Activated CD8-positive, alpha-beta memory T cell treated with anti-CD3 and anti-CD28 coated beads, Interleukin-2, amount 50 U/mL, for 1 hour (primary cell): ENCODE measurements around the gene ANKRD55.

Experiments used
- DNase-seq: peaks from one replicate; pipeline ENCODE4 v3.0.0-alpha.2; 2020; ENCODE audit errors: extremely low read depth

The ANKRD55 gene

GRCh38 chr5:56077796-56078233 lies 155.3 kb downstream of the ANKRD55 start:
- DNase-seq, result no peak

DNA sequence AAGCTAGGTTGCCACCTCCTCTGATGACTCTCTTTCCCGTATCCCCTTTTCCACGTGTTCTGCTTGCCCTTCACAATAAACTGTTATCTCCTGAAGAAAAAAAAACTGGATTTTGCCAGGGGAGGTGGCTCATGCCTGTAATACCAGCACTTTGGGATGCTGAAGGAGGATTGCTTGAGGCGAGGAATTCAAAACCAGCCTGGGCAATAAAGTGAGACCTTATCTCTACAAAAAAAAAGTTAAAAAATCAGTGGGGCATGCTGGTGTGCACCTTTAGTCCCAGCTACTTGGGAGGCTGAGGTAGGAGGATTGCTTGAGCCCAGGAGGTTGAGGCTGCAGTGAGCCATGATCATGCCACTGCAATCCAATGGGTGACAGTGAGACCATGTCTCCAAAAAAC lies 156.6 kb downstream of the ANKRD55 start:
- no peak for DNase-seq

DNA sequence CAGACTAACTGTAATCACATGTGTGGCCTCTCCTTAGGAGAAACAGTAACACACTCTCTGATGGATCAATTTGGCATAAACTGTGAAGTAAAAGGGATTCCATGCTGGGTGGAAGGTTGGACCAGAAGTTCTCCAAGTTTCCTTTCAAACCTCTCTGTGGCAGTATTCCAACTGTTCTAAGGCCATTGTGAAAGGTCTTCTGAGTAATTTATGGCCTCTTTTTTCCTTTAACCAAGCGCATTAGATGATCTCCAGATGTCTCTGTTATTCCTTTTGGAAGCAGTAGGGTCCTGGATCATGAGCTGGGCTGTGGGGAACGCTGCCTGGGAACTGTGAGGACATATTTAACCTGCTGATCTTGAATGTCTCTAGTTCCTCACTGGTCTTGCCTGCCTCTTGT lies 157.8 kb downstream of the ANKRD55 start:
- no peak for DNase-seq

DNA sequence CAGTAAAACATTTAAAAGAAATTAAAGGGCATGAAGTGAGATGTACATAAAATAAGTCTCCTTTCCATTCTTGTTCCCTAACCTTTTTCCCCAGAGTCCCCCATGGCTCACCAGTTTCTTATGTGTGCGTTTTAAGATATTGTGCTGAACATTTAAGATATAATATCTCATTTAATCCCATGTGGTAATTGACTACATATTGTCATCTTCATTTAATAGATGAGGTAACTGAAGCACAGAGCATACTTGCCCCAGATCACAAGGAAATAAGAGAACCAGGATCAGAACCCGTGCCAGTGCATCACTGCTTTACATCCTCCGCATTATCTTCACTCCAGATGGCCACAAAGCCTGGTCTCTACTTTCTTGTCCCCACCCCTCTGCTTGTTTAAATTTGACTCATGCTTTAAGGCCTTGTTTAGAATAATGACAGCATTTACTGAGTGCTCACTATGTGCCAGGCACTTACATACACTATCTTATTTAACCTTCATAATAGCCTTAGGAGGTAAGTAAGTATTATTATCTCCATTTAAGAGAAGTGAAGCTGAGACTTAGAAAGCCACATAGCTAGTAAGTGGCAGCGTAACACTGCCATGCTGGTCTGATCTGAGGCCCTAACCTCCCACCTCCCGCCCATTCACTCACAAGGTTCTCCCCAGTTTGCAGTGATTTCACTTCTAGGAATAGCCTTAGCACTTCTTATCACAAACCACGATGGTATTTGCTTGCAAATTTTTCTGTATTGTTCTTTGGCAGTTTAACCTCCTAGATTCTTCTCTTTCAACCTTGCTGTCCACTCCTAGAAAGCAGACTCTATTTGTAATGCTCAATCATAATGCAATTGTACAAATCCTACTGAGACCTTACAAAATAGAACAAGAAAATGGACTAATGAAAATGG lies 160.0 kb downstream of the ANKRD55 start:
- DNase-seq, result no peak

- no peak for DNase-seq
These were observed 161.7 kb downstream of the ANKRD55 start for GRCh38 chr5:56071470-56071869.

- DNase-seq, result no peak
These were observed 162.2 kb downstream of the ANKRD55 start for GRCh38 chr5:56070851-56071465.

GRCh38 chr5:56069652-56070226 lies 163.4 kb downstream of the ANKRD55 start:
- no peak for DNase-seq

- DNase-seq, result no peak
These were observed 166.1 kb downstream of the ANKRD55 start for GRCh38 chr5:56066931-56067450.

- DNase-seq, result no peak
These were observed 168.1 kb downstream of the ANKRD55 start for GRCh38 chr5:56064984-56065383.

DNA sequence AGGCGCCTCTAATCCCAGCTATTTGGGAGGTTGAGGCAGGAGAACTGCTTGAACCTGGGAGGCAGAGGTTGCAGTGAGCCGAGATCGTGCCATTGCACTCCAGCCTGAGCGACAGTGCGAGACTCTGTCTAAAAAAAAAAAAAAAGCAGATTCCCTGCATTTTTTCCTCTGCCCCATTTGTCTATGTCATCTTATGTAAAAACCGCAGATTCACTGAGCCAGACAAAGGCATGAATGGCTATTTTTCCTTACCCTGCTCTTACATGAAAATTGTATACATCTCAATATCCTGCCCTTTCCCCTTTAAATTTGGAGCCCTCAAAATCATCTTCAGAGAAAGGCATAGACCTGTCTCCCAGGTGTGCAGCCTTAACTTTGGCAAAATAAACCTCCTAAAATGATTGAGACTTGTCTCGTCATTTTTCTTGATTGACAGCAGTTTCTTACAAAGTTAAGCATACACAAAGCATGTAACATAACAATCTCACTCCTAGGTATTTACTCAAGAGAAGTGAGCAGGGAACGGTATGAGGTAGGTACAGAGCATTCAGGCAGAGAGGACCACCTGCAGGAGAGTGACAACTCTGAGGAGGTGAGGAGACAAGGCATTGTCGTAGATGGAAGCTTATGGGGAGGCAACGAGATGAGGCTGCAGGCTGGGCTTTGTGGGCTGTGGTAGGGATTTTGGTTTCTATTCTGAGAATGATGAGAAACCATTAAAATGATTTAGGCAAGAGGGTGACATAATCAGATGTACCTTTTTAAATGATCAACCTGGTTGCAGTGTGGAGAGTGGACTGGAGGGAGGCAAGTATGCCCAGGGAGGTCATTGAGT lies 172.6 kb downstream of the ANKRD55 start:
- no peak for DNase-seq

- no peak for DNase-seq
These were observed 173.3 kb downstream of the ANKRD55 start for GRCh38 chr5:56059854-56060253.

- no peak for DNase-seq
These were observed 176.3 kb downstream of the ANKRD55 start for GRCh38 chr5:56056875-56057274.

- no peak for DNase-seq
These were observed 177.3 kb downstream of the ANKRD55 start for GRCh38 chr5:56055859-56056258.

DNA sequence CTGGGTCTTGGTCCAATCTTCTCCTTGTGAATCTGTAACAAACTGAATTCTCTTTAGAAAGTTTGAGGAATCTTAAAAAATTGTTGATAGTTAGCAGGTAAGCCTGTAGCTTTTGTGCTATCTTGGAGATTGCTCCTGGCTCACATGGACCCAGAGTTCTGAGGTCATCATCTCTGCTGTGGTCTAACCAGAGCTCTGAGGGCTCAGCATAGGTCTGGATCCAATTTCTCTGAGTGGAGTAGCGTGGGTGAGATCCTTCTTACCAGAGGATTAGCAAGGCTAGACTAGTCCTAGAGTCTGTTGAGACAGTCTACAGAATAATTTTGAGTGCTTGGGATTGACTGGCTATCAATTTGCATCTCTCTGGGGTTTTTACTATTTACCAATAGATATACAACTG lies 177.8 kb downstream of the ANKRD55 start:
- no peak for DNase-seq

- no peak for DNase-seq
These were observed 178.5 kb downstream of the ANKRD55 start for GRCh38 chr5:56054666-56055065.

- DNase-seq, result no peak
These were observed 179.8 kb downstream of the ANKRD55 start for GRCh38 chr5:56053363-56053762.

DNA sequence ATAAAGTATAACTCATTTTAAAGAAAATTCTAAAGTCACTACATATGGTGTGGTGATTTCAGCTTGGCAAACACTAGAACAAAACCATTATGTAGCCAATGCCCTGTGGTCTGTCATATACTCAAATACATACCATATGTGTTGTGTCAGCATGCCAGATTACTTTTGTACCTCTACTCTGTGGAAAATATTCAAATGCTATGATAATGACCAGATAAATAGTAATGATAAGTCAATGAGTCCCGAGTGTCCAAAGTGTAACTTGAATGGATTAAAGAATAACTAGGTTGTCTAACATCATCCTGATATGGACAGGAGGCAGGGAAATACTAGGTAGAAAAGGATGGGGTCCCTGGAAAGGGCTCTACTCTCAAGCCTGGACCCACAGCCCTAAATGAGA lies 180.4 kb downstream of the ANKRD55 start:
- no peak for DNase-seq

GRCh38 chr5:56050551-56051255 lies 182.4 kb downstream of the ANKRD55 start:
- no peak for DNase-seq
